OCI-LY7 (cell line): ENCODE data around the gene ZBTB37.

ENCODE experiments used
- EZH2phosphoT487 ChIP-seq: fragments of 200-600 bp; sonication (generic); IDR thresholded peaks from 2 replicates; pipeline ENCODE4 v1.6.1; 2018; ENCODE audit warnings: low read depth, borderline replicate concordance, mild to moderate bottlenecking, mixed run types, antibody characterized with exemption, low read length, moderate library complexity, mixed read lengths
- TF ChIP-seq, protein P1 (sequence below): fragments of 200-600 bp; sonication (generic); conservative IDR thresholded peaks from 2 replicates; pipeline ENCODE4 v1.5.1; 2014; ENCODE audit warnings: mild to moderate bottlenecking, antibody characterized with exemption, low read length, moderate library complexity, mixed read lengths

DNA sequence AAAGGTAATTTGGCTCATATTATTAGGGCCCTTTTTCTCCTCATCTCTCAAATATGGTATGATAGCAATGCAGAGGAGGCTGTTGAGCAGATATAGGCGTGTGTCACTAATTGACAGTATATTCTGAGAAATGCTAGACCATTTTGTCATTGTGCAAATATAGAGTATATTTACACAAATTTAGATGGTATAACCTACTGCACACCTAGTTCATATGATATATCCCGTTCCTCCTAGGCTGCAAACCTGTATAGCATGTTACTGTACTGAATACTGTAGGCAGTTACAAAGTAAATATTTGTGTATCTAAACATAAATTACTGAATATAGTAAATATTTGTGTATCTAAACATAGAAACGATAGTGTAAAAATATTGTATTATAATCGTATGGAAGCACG is 8.6 kb downstream of the ZBTB37 start:
- TF ChIP-seq, protein P1, sequence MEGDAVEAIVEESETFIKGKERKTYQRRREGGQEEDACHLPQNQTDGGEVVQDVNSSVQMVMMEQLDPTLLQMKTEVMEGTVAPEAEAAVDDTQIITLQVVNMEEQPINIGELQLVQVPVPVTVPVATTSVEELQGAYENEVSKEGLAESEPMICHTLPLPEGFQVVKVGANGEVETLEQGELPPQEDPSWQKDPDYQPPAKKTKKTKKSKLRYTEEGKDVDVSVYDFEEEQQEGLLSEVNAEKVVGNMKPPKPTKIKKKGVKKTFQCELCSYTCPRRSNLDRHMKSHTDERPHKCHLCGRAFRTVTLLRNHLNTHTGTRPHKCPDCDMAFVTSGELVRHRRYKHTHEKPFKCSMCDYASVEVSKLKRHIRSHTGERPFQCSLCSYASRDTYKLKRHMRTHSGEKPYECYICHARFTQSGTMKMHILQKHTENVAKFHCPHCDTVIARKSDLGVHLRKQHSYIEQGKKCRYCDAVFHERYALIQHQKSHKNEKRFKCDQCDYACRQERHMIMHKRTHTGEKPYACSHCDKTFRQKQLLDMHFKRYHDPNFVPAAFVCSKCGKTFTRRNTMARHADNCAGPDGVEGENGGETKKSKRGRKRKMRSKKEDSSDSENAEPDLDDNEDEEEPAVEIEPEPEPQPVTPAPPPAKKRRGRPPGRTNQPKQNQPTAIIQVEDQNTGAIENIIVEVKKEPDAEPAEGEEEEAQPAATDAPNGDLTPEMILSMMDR: no peak
- no peak for TF ChIP-seq EZH2phosphoT487
